Endothelial cell of umbilical vein (primary cell): Measurements from ENCODE around the gene OBP2B. TPM values are rescaled to one million over a fixed set of nuclear protein-coding genes. Genes with fewer than 3 reads are reported as not detected.
"Not testable (repeated sequence)": the region's sequence is repeated elsewhere in the genome, so short reads cannot be mapped to it uniquely, and the experiment has no call there.

Source experiments
- BruUV-seq: library from RNA; stranded (reverse); fragments of 400-500 nt; replicated peaks from 2 replicates; lab custom pipeline; 2021; lab: Mats Ljungman, UMichigan
- CTCF ChIA-PET: fragments of 300-600, 350-600 bp; sonication (Branson Sonifier 250); formaldehyde crosslinking; loops from one replicate; lab custom pipeline; 2021; ENCODE audit warnings: antibody characterized with exemption, inconsistent platforms; lab: Charles Lee
- POLR2A ChIA-PET: fragments of 300-600, 350-600 bp; sonication (Branson Sonifier 250); formaldehyde crosslinking; loops from one replicate; lab custom pipeline; 2021; ENCODE audit warnings: antibody characterized with exemption, inconsistent platforms; lab: Charles Lee
- DNase-seq: peaks from one replicate; pipeline ENCODE4 v3.0.0-alpha.2; 2011; ENCODE audit warnings: low read depth, low spot score
- FAIRE-seq: peaks from 2 replicates; lab custom pipeline; 2011; peaks lifted over from hg19 to GRCh38; lab: Jason Lieb, UNC
- H2AFZ ChIP-seq: 2 replicates; pipeline ENCODE4 v1.6.0; 2012; ENCODE audit warnings: low read depth, low read length, control low read depth, inconsistent platforms
- H3K27ac ChIP-seq: 2 replicates; pipeline ENCODE4 v1.5.1; 2011; ENCODE audit warnings: low read depth, mild to moderate bottlenecking, control low read depth, low read length, moderate library complexity; ENCODE audit not compliant: insufficient read depth
- H3K27me3 ChIP-seq, 2 experiments: 2 replicates each; pipeline versions ENCODE4 v1.6.0 to v1.6.1; 2011; ENCODE audit warnings: low read length in 2 of 2, mixed read lengths in 1 of 2; ENCODE audit not compliant: control insufficient read depth in 2 of 2, insufficient read depth in 2 of 2
- H3K36me3 ChIP-seq, 2 experiments: 2 replicates in 1 of 2; 3 replicates in 1 of 2; pipeline ENCODE4 v1.5.1; 2011; ENCODE audit warnings: low read length in 2 of 2, mild to moderate bottlenecking in 1 of 2, moderate library complexity in 1 of 2; ENCODE audit not compliant: control insufficient read depth in 2 of 2, insufficient read depth in 2 of 2; ENCODE audit errors: extremely low read depth in 1 of 2
- H3K4me1 ChIP-seq: 3 replicates; pipeline ENCODE4 v1.5.1; 2011; ENCODE audit warnings: mild to moderate bottlenecking, low read length; ENCODE audit not compliant: control insufficient read depth, insufficient read depth; ENCODE audit errors: extremely low read depth
- H3K4me2 ChIP-seq: 2 replicates; pipeline ENCODE4 v1.6.1; 2011; ENCODE audit warnings: low read length, control low read depth, mixed read lengths; ENCODE audit not compliant: insufficient read depth
- H3K4me3 ChIP-seq, 3 experiments: fragments of 200-600 bp in 1 of 3; sonication (generic), shearing (Covaris generic) in 1 of 3; replicated peaks in 1 of 3; 2 replicates each; pipeline ENCODE4 v1.5.1; 2011 to 2016; ENCODE audit warnings: control low read depth in 3 of 3, low read length in 3 of 3, mild to moderate bottlenecking in 2 of 3, inconsistent platforms in 1 of 3, low read depth in 1 of 3, moderate library complexity in 1 of 3; ENCODE audit not compliant: insufficient read depth in 1 of 3
- H3K79me2 ChIP-seq: 2 replicates; pipeline ENCODE4 v1.6.0; 2012; ENCODE audit warnings: low read length, inconsistent platforms; ENCODE audit not compliant: control insufficient read depth, insufficient read depth
- H3K9ac ChIP-seq: replicated peaks from 2 replicates; pipeline ENCODE3; 2011; ENCODE audit warnings: low read length, control low read depth; ENCODE audit not compliant: insufficient read depth; ENCODE audit errors: extremely low read depth
- H3K9me1 ChIP-seq: replicated peaks from 3 replicates; pipeline ENCODE4 v1.6.0; 2011; ENCODE audit warnings: mild to moderate bottlenecking, low read length; ENCODE audit not compliant: control insufficient read depth, insufficient read depth; ENCODE audit errors: extremely low read depth
- H3K9me3 ChIP-seq: replicated peaks from 2 replicates; pipeline ENCODE4 v1.5.1; 2012; ENCODE audit warnings: low read length, inconsistent platforms; ENCODE audit not compliant: control insufficient read depth, insufficient read depth
- H4K20me1 ChIP-seq: replicated peaks from 2 replicates; pipeline ENCODE3; 2011; ENCODE audit warnings: mild to moderate bottlenecking, low read length; ENCODE audit not compliant: control insufficient read depth, insufficient read depth; ENCODE audit errors: extremely low read depth
- EZH2 ChIP-seq: IDR thresholded peaks from 2 replicates; pipeline ENCODE4 v1.6.1; 2012; ENCODE audit warnings: borderline replicate concordance, low read depth, mild to moderate bottlenecking, moderate library complexity, low read length, inconsistent platforms; ENCODE audit not compliant: severe bottlenecking
- GATA2 ChIP-seq: IDR thresholded peaks from 2 replicates; pipeline ENCODE4 v1.7.0; 2011; ENCODE audit warnings: low read depth, mild to moderate bottlenecking, moderate library complexity, mixed read lengths, low read length; ENCODE audit not compliant: insufficient read length, insufficient read depth
- JUN ChIP-seq: IDR thresholded peaks from 2 replicates; pipeline ENCODE4 v1.6.1; 2011; ENCODE audit warnings: borderline replicate concordance, low read depth; ENCODE audit not compliant: insufficient read length, insufficient read depth
- MYC ChIP-seq: IDR thresholded peaks from one replicate; pipeline ENCODE4 v1.6.1; 2011; ENCODE audit warnings: mild to moderate bottlenecking, low read depth, low read length
- POLR2A ChIP-seq: IDR thresholded peaks from 2 replicates; pipeline ENCODE4 v1.6.1; 2012; ENCODE audit warnings: low read depth, mild to moderate bottlenecking, control low read depth, low read length
- dilution Hi-C: fragments of 300-500 bp; cut with MboI; formaldehyde crosslinking; loops from one replicate; pipeline ENCODE4 v1.15.0; 2019; ENCODE audit warnings: low sequenced_read_pairs; ENCODE audit not compliant: extremely low pct_ligation_motif_present
- intact Hi-C: fragments of 100-400 bp; cut with micrococcal nuclease; formaldehyde crosslinking; loops from one replicate; pipeline ENCODE4 v1.10.0; 2022
- polyA plus RNA-seq, 4 experiments: library from polyadenylated mRNA; depleted of rRNA in 3 of 4; stranded (reverse) in 3 of 4; unstranded in 1 of 4; fragments of >200 nt; gene quantifications; 2 replicates each; pipeline versions ENCODE4 v1.2.1 to v1.2.3, GENCODE V29; 2011 to 2012; ENCODE audit warnings: missing spikeins in 1 of 4
- total RNA-seq: library from RNA; stranded (reverse); gene quantifications from 2 replicates; pipeline ENCODE4 v1.2.3, GENCODE V29; 2021
- TF ChIP-seq, protein P1 (sequence below): IDR thresholded peaks from 2 replicates; pipeline ENCODE4 v1.6.1; 2011; ENCODE audit not compliant: insufficient read depth, insufficient read length

Gene OBP2B
- total and polyA plus RNA-seq, 2 donors (not counting 3 experiments of a cell fraction or from before 2014, with no cell fraction given): not detected

DNA sequence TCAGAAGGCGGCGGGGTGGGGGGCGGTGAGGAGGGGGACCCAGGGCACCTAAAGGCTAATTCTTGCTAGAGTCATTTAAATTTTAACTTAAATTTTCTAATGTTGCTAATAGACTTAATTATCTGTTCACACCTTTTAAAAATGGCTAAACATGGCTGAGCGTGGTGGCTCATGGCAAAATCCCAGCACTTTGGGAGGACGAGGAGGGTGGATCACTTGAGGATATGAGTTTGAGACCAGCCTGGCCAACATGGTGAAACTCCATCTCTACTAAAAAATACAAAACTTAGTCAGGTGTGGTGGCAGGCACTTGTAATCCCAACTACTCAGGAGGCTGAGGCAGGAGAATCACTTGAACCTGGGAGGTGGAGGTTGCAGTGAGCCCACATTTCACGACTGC is 42.2 kb upstream of the OBP2B start:
- H3K4me3 ChIP-seq, H3K9ac ChIP-seq, H3K4me2 ChIP-seq, BruUV-seq, H3K4me1 ChIP-seq, POLR2A ChIA-PET, H3K9me3 ChIP-seq, H3K9me1 ChIP-seq, DNase-seq, FAIRE-seq, H4K20me1 ChIP-seq, H3K27me3 ChIP-seq, CTCF ChIA-PET, H3K27ac ChIP-seq, dilution Hi-C loops, H2AFZ ChIP-seq, H3K36me3 ChIP-seq, H3K79me2 ChIP-seq, intact Hi-C loops: not testable (repeated sequence)

DNA sequence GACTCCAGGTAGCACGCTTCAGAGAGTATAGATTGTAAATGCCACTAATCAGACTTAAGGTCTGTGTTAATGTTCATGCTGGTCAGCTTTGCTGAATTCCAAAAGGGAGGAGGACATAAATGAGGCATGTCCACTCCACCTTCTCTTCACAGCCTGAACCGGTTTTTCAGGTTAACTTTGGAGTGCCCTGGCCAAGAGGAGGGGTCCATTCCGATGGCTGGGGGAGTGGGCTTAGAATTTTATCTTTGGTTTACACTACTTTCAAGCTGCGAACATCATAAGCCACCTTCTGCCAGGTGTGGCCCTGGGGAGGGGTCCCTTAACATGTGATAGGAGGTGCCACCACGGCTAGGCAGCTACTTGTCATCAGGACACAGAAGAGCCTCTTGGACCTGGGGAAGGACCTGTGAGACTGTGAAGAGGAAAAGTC is 41.7 kb upstream of the OBP2B start:
- CTCF ChIA-PET: no interaction called here
- POLR2A ChIA-PET: no interaction called here
- dilution Hi-C loops: no loop called here

More for the DNA sequence above, 41.7 kb upstream of the OBP2B start:
- intact Hi-C loops: no loop called here
- peaks cover 0 to under 1% of the 10 kb centered on the region in 2 experiments for H3K27me3 ChIP-seq
- BruUV-seq: no TSS peak
- H3K9me1 ChIP-seq: no peaks in the 10 kb centered on the region
- H3K4me3 ChIP-seq: no peak overlapping the region
- H2AFZ ChIP-seq: no peak overlapping the region
- no peaks in the 10 kb centered on the region for H3K36me3 ChIP-seq
- no peaks in the 10 kb centered on the region for H3K4me1 ChIP-seq
- no peak overlapping the region for H3K9ac ChIP-seq
- FAIRE-seq (no peak), DNase-seq (no peak)
- no peaks in the 10 kb centered on the region for H3K79me2 ChIP-seq
- no peak overlapping the region for H3K27ac ChIP-seq
- no peaks in the 10 kb centered on the region for H3K9me3 ChIP-seq
- no peaks in the 10 kb centered on the region for H4K20me1 ChIP-seq
- no peak overlapping the region for H3K4me2 ChIP-seq
- no peak for TF ChIP-seq POLR2A
- no peak for TF ChIP-seq EZH2
- TF ChIP-seq, protein P1, sequence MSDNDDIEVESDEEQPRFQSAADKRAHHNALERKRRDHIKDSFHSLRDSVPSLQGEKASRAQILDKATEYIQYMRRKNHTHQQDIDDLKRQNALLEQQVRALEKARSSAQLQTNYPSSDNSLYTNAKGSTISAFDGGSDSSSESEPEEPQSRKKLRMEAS: no peak
- TF ChIP-seq JUN: no peak
- TF ChIP-seq GATA2: no peak
- no peak for TF ChIP-seq MYC
